Femur (tissue), 1 donor: ENCODE data around the gene AIFM1.

Experiments used
- DNase-seq: peaks from one replicate; pipeline ENCODE4 v3.0.0-alpha.2; 2017

The AIFM1 gene

GRCh38 chrX:130090364-130090763 lies 75.3 kb downstream of the AIFM1 start:
- no peak for DNase-seq

- DNase-seq, result no peak
Observed at GRCh38 chrX:130086447-130087206, 79.0 kb downstream of the AIFM1 start.

- DNase-seq, result no peak
Observed at GRCh38 chrX:130085551-130086446, 79.8 kb downstream of the AIFM1 start.

- DNase-seq, result no peak
Observed at GRCh38 chrX:130084631-130085237, 80.9 kb downstream of the AIFM1 start.

- no peak for DNase-seq
Observed at GRCh38 chrX:130083656-130084382, 81.8 kb downstream of the AIFM1 start.

- no peak for DNase-seq
Observed at GRCh38 chrX:130083107-130083490, 82.5 kb downstream of the AIFM1 start.

- DNase-seq, result peak; percentile 49
Observed at GRCh38 chrX:130082244-130083106, 83.2 kb downstream of the AIFM1 start.

- DNase-seq, result no peak
Observed at GRCh38 chrX:130081421-130082045, 84.1 kb downstream of the AIFM1 start.

GRCh38 chrX:130080791-130081367 lies 84.8 kb downstream of the AIFM1 start:
- no peak for DNase-seq

- peak; percentile 67 for DNase-seq
Observed at GRCh38 chrX:130079824-130080406, 85.7 kb downstream of the AIFM1 start.
